GM12865 (cell line): ENCODE data around the gene TMEM170A.

Source experiments
- DNase-seq: peaks from one replicate; pipeline ENCODE4 v3.0.0; 2010; ENCODE audit warnings: low read depth
- H3K4me3 ChIP-seq: 2 replicates; pipeline ENCODE4 v1.5.1; 2011; ENCODE audit warnings: mild to moderate bottlenecking, low read depth, low read length, control low read depth
- TF ChIP-seq, protein P1 (sequence below): IDR thresholded peaks from 2 replicates; pipeline ENCODE4 v1.5.1; 2011; ENCODE audit warnings: low read length, control low read depth, low read depth, inconsistent platforms; ENCODE audit not compliant: insufficient read depth; ENCODE audit errors: missing control alignments

TMEM170A gene

DNA sequence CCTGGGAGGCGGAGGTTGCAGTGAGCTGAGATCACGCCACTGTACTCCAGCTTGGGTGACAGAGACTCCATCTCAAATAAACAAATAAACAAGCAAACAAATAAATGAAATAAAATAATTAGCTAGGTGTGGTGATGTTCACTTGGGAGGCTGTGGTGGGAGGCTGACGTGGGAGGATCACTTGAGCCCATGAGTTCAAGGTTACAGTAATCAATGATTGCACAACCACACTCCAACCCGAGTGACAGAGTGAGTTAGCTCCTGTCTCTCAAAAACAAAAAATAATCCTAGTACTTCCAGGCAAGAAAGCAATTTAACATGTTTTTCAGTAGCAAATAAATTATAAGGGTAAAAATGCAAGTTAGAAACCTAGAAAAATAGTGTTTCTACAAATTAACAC lies 57.5 kb downstream of the TMEM170A start:
- no peak for DNase-seq
- no peak overlapping the region for H3K4me3 ChIP-seq
- TF ChIP-seq, protein P1, sequence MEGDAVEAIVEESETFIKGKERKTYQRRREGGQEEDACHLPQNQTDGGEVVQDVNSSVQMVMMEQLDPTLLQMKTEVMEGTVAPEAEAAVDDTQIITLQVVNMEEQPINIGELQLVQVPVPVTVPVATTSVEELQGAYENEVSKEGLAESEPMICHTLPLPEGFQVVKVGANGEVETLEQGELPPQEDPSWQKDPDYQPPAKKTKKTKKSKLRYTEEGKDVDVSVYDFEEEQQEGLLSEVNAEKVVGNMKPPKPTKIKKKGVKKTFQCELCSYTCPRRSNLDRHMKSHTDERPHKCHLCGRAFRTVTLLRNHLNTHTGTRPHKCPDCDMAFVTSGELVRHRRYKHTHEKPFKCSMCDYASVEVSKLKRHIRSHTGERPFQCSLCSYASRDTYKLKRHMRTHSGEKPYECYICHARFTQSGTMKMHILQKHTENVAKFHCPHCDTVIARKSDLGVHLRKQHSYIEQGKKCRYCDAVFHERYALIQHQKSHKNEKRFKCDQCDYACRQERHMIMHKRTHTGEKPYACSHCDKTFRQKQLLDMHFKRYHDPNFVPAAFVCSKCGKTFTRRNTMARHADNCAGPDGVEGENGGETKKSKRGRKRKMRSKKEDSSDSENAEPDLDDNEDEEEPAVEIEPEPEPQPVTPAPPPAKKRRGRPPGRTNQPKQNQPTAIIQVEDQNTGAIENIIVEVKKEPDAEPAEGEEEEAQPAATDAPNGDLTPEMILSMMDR = no peak

DNA sequence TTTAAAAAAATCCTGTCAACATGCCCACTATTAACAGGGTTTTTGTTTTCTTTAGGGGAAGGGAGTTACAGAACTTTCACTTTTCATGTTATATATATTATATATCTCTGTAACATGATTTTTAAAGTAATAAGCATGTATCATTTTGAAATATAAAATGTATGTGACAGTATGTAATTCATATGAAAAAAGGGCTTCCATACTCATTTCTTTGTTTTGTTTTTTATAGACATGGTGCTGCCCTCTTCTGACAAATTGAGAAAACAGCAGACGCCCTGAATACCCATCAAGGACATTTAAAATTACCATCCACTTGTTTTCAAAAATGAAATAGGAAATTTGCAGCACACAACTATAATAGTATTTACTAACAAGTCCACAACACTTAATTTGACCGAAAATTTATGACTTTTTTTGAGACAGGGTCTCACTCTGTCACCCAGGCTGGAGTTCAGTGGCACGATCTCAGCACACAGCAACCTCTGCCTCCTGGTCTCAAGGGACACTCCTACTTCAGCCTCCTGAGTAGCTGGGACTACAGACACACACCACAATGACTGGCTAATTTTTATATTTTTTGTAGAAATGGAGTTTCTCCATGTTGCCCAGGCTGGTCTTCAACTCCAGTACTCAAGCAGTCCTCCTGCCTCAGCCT lies 61.5 kb downstream of the TMEM170A start:
- DNase-seq = peak; percentile 48
- TF ChIP-seq, protein P1 = peak; percentile 46
- no peak overlapping the region for H3K4me3 ChIP-seq

DNA sequence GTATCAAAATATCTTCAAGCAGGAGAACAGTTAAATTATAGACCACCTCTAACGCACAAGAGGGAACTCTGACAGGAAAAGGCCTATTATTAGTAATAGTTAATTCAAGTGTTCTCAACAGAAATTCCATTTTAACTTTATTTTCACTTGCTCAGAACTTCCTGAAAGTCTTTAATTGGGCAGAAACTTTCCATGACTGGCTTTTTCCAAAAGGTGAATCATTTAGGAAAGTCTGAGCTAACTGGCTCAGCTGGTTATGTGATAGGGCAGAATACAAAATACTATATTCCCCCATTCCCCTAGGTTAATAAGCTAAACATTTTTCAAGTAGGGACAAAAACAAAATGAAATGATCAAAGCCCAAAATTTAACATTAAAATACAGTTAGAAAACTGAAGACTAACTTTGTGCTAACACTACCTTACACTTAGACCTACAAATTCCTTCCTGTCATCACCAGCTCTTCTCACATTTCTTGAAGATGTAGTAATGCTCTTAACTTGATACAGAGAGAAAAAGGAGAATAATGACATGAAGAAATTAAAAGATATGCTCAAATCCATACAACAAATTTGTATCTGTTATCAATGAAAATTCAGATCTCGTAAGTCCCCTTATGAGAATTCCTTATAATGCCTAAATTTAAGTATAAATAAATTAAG lies 62.2 kb downstream of the TMEM170A start:
- H3K4me3 ChIP-seq = no peak overlapping the region
- TF ChIP-seq, protein P1 = no peak
- DNase-seq = no peak

DNA sequence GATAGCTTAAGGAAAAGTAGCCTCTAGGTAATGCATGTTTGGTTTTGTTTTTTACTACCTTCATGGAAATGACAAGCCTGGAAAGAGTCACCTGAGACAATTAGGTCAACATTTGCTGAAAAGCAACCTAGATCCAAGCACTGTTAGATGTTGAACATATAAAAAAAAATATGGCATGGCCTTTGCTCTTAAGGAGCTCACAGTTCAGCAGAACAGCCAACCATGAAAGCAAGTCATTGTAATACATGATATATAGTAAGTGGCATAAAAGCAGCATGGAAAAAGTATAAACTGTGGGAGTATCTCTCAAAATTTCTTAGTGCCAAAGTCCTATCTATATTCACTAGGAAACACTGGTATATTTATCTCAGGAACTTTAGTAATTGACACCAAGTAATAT lies 62.8 kb downstream of the TMEM170A start:
- TF ChIP-seq, protein P1 = no peak
- DNase-seq = no peak
- H3K4me3 ChIP-seq = no peak overlapping the region

DNA sequence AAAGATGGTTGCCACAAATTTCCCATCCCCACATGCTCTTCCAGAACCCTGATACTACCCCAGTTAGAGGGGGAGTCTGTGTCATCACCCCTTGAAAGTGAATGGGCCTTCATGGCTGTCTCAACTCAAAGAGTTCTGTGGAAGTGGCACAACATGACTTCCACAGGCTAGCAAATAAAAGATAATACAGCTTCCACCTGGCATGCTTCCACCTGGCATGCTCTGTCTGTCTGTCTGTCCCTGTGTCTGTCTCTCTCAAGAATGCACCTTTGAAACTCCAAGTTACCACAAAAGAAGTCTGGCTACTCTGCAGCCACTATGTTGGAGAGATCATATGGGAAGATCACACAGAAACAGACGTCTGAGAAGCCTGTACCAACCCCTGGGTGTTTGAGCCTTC lies 66.2 kb downstream of the TMEM170A start:
- TF ChIP-seq, protein P1 = no peak
- DNase-seq = no peak

DNA sequence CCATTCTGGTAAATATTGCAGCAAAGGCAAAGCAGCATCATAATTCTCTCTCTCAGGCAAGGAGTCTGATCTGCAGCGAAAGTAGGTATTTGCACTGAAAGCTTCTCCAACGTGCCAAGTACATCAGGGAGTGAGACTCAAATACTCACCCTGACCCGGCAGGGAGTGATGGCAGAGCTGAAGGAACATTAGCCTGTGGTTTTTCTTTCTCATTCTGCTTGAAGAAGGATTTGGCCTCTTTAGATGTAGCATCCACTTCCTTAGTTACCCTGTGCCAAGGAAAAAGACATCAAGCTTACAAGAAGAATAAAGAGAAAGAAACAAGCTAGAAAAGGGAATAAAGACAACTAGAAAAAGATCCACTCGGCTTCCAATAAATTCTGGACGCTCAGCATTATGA lies 69.5 kb downstream of the TMEM170A start:
- no peak for DNase-seq
- H3K4me3 ChIP-seq = no peak overlapping the region
- TF ChIP-seq, protein P1 = no peak

More for the DNA sequence above, 66.2 kb downstream of the TMEM170A start:
- H3K4me3 ChIP-seq = no peak overlapping the region
